Activated naive CD8-positive, alpha-beta T cell treated with anti-CD3 and anti-CD28 coated beads, Interleukin-2, amount 50 U/mL, for 24 hours (primary cell): ENCODE results near the gene FCN3.
A peak's percentile ranks its signal among the peaks of the same experiment; 100 is the strongest.

ENCODE experiments used
- ATAC-seq: fragments of 150-1000 bp; cut with Tn5 transposase; one replicate; pipeline ENCODE4 v1.10.0; 2021
- DNase-seq: peaks from one replicate; pipeline ENCODE4 v3.0.0; 2021
- H3K27ac Mint-ChIP-seq: one replicate; pipeline ENCODE4 v1.8.0; 2021; ENCODE audit warnings: mild to moderate bottlenecking, mixed read lengths
- H3K27me3 Mint-ChIP-seq: one replicate; pipeline ENCODE4 v1.8.0; 2021; ENCODE audit warnings: mixed read lengths
- H3K36me3 Mint-ChIP-seq: one replicate; pipeline ENCODE4 v1.8.0; 2021; ENCODE audit warnings: low read depth, mixed read lengths
- H3K4me1 Mint-ChIP-seq: one replicate; pipeline ENCODE4 v1.8.0; 2021; ENCODE audit warnings: mixed read lengths
- H3K4me3 Mint-ChIP-seq: one replicate; pipeline ENCODE4 v1.8.0; 2021; ENCODE audit warnings: mild to moderate bottlenecking, moderate library complexity, mixed read lengths
- H3K9me3 Mint-ChIP-seq: one replicate; pipeline ENCODE4 v1.8.0; 2021; ENCODE audit warnings: mixed read lengths

Gene FCN3

DNA sequence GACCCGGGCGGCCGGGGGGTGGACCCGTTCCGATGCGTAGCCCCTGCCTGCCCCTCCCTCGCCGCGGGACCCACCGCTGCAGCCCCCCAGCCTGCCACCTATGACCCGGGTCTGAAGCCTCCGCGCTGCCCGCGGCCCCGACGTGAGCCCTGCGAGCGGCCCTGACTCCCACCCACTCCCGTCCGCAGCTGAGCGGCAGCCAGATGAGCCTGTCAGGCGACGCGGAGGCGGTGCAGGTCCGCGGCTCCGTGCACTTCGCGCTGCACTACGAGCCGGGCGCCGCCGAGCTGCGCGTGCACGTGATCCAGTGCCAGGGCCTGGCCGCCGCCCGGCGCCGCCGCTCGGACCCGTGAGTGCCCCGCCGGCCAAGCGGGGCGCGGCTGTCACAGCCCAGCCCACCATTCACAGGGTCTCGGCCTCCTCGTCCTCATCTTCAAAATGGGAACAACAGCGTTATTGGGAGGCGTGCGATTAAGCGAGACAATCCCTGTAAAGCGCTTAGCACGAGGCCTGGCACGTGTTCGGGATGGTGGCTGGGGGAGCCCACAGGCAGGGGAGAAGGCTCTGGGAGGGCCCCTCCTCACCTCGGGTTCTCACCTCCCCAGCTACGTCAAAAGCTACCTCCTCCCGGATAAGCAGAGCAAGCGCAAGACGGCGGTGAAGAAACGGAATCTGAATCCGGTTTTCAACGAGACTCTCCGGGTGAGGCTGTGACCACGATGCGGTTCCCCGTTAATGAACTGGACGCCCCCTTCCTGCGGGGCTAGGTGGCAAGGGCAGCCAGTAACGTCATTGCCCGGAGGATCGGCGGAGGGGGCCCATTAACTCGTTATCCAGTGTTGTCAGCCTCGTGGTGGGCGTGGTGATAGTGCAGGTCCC, 24.6 kb downstream of the FCN3 start:
- Mint-ChIP-seq H3K36me3 (peaks cover 5% of the 10 kb centered on the region), H3K4me3 (no peak overlapping the region), H3K27ac (no peak overlapping the region), H3K4me1 (peaks cover 4% of the 10 kb centered on the region), H3K9me3 (no peaks in the 10 kb centered on the region), H3K27me3 (no peaks in the 10 kb centered on the region)
- DNase-seq (no peak), ATAC-seq (no peak)

DNA sequence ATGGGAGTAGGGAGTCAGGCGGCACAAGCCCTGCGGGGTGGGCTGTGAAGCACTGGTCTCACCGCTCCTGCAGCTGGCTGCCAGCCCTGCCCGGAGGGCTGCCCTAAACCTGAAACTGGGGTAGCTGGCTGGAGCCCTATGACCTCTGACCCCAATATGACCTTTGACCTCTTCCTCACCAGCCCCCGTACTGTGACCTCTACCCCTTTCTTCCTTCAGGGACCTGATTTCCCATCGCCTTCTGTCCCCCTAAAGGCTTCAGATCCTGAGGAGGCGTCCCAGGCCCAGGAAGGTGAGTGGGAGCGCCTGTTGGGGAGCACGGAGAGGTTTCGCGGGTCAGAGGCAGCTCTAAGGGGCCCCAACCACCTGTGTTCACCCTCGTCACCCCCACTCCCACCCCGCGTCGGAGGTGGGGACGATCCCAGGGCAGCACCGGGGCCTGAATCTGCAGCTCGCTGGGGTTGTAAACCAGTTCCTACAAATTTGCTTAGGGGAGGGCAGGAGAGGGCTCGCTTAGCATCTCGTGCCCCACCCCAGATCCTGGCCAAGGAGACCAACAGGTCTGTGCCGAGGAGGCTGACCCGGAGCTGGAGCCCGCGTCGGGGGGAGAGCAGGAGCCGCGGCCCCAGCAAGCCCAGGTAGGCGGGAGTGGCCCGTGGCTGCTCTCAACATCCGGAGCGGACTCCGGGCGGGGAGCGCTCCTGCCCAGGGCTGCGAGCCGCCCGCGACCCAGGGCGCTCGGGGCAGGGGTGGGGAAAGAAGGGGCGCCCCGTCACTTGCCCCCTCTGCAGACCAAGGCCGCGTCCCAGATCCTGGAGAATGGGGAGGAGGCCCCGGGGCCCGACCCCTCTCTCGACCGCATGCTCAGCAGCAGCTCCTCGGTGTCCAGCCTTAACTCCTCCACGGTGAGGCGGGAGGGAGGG, 25.5 kb downstream of the FCN3 start:
- Mint-ChIP-seq H3K4me3 (no peak overlapping the region), H3K27me3 (no peaks in the 10 kb centered on the region), H3K4me1 (peaks cover 8% of the 10 kb centered on the region), H3K27ac (no peak overlapping the region), H3K36me3 (peaks cover 5% of the 10 kb centered on the region), H3K9me3 (no peaks in the 10 kb centered on the region)
- ATAC-seq (peak; percentile 48), DNase-seq (no peak)

- H3K27ac Mint-ChIP-seq, result no peak overlapping the region
- peaks cover 27% of the 10 kb centered on the region for H3K4me1 Mint-ChIP-seq
- no peak for DNase-seq
Measured at GRCh38 chr1:27346991-27347624, 27.5 kb downstream of the FCN3 start.

DNA sequence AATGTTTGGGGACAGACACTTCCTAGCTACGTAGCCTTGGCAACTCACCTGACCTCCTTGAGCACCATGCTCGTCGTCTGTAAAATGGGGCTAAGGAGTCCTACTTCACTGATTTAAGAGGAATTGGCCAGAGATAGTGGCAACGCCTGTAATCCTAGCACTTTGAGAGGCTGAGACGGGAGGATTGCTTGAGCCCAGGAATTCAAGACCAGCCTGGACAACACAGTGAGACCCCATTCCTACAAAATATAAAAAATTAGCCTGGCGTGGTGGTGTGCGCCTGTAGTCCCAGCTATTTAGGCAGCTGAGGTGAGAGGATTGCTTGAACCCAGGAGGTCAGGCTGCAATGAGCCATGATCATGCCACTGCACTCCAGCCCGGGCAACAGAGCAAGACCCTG, 28.3 kb downstream of the FCN3 start:
- DNase-seq (no peak), ATAC-seq (no peak)
- Mint-ChIP-seq H3K4me1 (peaks cover 33% of the 10 kb centered on the region), H3K27me3 (no peaks in the 10 kb centered on the region), H3K36me3 (peaks cover 5% of the 10 kb centered on the region), H3K27ac (no peak overlapping the region), H3K9me3 (no peaks in the 10 kb centered on the region), H3K4me3 (no peak overlapping the region)

More at GRCh38 chr1:27346991-27347624, 27.5 kb downstream of the FCN3 start:
- Mint-ChIP-seq H3K4me3 (no peak overlapping the region), H3K36me3 (peaks cover 5% of the 10 kb centered on the region), H3K27me3 (no peaks in the 10 kb centered on the region), H3K9me3 (no peaks in the 10 kb centered on the region)
- ATAC-seq, result no peak

GRCh38 chr1:27345272-27345671, 29.4 kb downstream of the FCN3 start:
- Mint-ChIP-seq H3K36me3 (peaks cover 5% of the 10 kb centered on the region), H3K9me3 (no peaks in the 10 kb centered on the region), H3K27me3 (no peaks in the 10 kb centered on the region), H3K27ac (no peak overlapping the region), H3K4me1 (peaks cover 44% of the 10 kb centered on the region), H3K4me3 (no peak overlapping the region)
- DNase-seq (no peak), ATAC-seq (no peak)

GRCh38 chr1:27343639-27344025, 31.0 kb downstream of the FCN3 start:
- H3K27ac Mint-ChIP-seq, result peak overlapping the region; percentile 85

DNA sequence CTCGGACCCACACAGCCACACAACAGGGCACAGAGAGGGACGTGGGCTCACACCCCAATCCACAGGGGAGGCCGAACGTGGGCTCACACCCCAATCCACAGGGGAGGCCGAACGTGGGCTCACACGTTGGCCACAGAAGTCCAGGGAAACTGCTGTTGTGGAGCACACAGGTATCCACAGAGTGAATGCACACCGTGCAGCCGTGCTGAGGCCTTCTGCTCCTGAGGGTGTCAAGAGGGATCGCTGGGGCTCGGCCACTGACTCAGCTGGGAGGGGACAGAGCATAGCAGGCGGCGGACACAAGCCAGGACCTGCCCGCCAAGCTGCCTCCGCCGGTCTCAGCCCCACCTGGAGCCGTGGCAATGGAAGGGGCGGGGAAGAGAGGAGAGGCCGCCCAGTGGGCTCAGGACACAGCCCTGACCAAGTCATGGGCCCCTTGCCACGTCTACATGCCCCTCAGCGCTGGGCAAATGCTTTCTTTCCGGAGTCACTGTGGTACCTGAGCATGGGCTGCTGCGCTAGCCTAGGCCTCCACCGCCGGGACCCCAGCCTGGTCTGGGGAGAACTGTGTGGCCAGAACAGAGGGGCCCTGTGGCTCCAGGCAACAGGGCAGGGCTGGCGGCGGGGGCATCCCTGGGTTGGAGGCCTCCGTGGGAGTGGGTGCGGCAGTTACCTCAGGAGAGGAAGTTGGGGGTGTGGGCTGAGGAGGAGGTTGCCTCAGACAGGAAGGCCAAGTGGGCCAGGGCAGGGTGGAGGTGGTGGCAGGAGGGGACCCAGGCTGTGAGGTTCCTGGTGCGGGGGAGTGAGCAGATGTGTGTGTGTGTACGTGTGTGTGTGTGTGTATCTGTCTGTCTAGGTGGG, 31.6 kb downstream of the FCN3 start:
- Mint-ChIP-seq H3K36me3 (peaks cover 6% of the 10 kb centered on the region), H3K27me3 (no peaks in the 10 kb centered on the region), H3K4me3 (peak overlapping the region; percentile 84), H3K9me3 (no peaks in the 10 kb centered on the region), H3K27ac (peak overlapping the region; percentile 85), H3K4me1 (peaks cover 56% of the 10 kb centered on the region)
- peak; percentile 65 for DNase-seq
- peak; percentile 24 for ATAC-seq

More at GRCh38 chr1:27343639-27344025, 31.0 kb downstream of the FCN3 start:
- Mint-ChIP-seq H3K4me1 (peaks cover 56% of the 10 kb centered on the region), H3K36me3 (peaks cover 6% of the 10 kb centered on the region), H3K27me3 (no peaks in the 10 kb centered on the region), H3K4me3 (peak overlapping the region; percentile 84), H3K9me3 (no peaks in the 10 kb centered on the region)
- no peak for ATAC-seq
- DNase-seq, result no peak

DNA sequence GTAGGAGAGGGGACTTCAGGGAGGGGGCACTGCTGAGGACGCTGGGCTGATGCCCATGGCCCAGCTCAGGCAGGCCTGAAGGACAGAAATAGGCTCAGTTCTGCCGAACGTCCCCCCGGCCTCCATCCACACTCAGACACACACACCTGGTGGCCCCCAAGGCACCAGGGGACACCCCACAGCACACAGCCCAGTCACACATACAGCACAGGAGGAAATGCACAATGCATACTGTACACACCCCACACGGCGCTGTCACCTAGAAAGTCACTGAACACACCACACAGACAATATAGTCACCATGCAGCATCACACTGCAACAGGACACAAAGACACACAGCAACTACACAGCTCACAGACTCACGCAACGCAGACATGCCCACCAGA, 32.2 kb downstream of the FCN3 start:
- Mint-ChIP-seq H3K4me1 (peaks cover 54% of the 10 kb centered on the region), H3K36me3 (peaks cover 5% of the 10 kb centered on the region), H3K27me3 (no peaks in the 10 kb centered on the region), H3K9me3 (no peaks in the 10 kb centered on the region), H3K4me3 (peak overlapping the region; percentile 84), H3K27ac (peak overlapping the region; percentile 85)
- DNase-seq (no peak), ATAC-seq (peak; percentile 55)

- no peaks in the 10 kb centered on the region for H3K9me3 Mint-ChIP-seq
- ATAC-seq (peak; percentile 79), DNase-seq (peak; percentile 72)
- H3K4me3 Mint-ChIP-seq, result peak within 1 kb of the TSS; percentile 84
- peaks cover 6% of the 10 kb centered on the region for H3K36me3 Mint-ChIP-seq
- peak within 1 kb of the TSS; percentile 85 for H3K27ac Mint-ChIP-seq
- peaks cover 52% of the 10 kb centered on the region for H3K4me1 Mint-ChIP-seq
- no peaks in the 10 kb centered on the region for H3K27me3 Mint-ChIP-seq
Measured at GRCh38 chr1:27341525-27342252, 32.9 kb downstream of the FCN3 start, which contains the start of gene SYTL1. TSS of gene SYTL1 (plus strand) at chr1:27342022. CDS start at chr1:27345335, 3,313 bp downstream.

- H3K27me3 Mint-ChIP-seq, result no peaks in the 10 kb centered on the region
- ATAC-seq, result no peak
- H3K4me3 Mint-ChIP-seq, result no peak overlapping the region
- peaks cover 49% of the 10 kb centered on the region for H3K4me1 Mint-ChIP-seq
- H3K27ac Mint-ChIP-seq, result peak overlapping the region; percentile 47
- peaks cover 11% of the 10 kb centered on the region for H3K36me3 Mint-ChIP-seq
- no peak for DNase-seq
- H3K9me3 Mint-ChIP-seq, result no peaks in the 10 kb centered on the region
Measured at GRCh38 chr1:27339213-27339612, 35.4 kb downstream of the FCN3 start.

GRCh38 chr1:27338751-27339150, 35.9 kb downstream of the FCN3 start:
- Mint-ChIP-seq H3K4me1 (peaks cover 44% of the 10 kb centered on the region), H3K9me3 (no peaks in the 10 kb centered on the region), H3K27me3 (no peaks in the 10 kb centered on the region), H3K36me3 (peaks cover 14% of the 10 kb centered on the region), H3K4me3 (no peak overlapping the region), H3K27ac (peak overlapping the region; percentile 47)
- no peak for ATAC-seq
- no peak for DNase-seq

- no peak for ATAC-seq
- Mint-ChIP-seq H3K27ac (no peak overlapping the region), H3K9me3 (no peaks in the 10 kb centered on the region), H3K4me1 (peaks cover 30% of the 10 kb centered on the region), H3K27me3 (no peaks in the 10 kb centered on the region), H3K4me3 (no peak overlapping the region), H3K36me3 (peaks cover 14% of the 10 kb centered on the region)
- DNase-seq, result no peak
Measured at GRCh38 chr1:27336756-27337155, 37.9 kb downstream of the FCN3 start.
